ENCODE data around the gene NUP54. TPM values are rescaled to one million over a fixed set of nuclear protein-coding genes. Genes with fewer than 3 reads are reported as not detected.

The NUP54 gene
- total and polyA plus RNA-seq, 2 of the 8 experiments (the other 6 are each of a cell fraction or from before 2014, with no cell fraction given): 51.4 to 103 TPM

DNA sequence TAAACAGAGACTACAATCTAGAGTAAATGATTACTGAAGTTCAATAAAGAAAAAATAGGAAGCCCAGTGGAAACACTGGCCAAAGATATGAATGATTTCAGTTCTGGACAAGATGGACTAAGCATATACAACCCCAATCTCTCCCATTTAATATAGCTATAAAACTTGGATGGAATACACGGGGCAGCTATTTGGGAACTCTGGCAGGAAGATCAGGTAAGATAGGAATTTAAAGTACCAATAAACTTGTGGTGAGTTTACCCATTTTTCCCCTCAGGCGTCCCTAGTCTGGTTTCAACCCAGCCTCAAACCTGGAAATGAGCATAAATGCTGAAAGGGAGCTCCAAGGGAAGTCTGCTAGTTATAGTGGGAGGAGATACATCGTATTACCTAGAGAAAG lies 20.4 kb downstream of the NUP54 start:
- Histone ChIP-seq H2AK5ac (ENCODE audit: low read depth, low read length) (no peak overlapping the region), H3K18ac (ENCODE audit: extremely low read depth, low read length) (no peak overlapping the region), H3K4me2 (ENCODE audit: insufficient read depth in 1 of 2, low read depth in 2 of 2, low read length in 2 of 2) (no peak overlapping the region), H3K79me2 (ENCODE audit: control insufficient read depth in 1 of 2, insufficient read depth in 2 of 2, low read length in 2 of 2) (peaks cover 0 to 27% of the 10 kb centered on the region in 2 experiments; a peak in 2 of 4 replicates), H4K20me1 (replicated peaks in 1 of 2; ENCODE audit: control insufficient read depth in 1 of 2, insufficient read depth in 2 of 2, low read length in 2 of 2) (peaks cover 2 to 5% of the 10 kb centered on the region in 2 experiments), H2BK120ac (replicated peaks; ENCODE audit: low read depth, low read length) (no peak overlapping the region), H3K23me2 (ENCODE audit: low read depth, low read length) (no peaks in the 10 kb centered on the region), H3K23ac (ENCODE audit: insufficient read length) (no peak overlapping the region), H4K8ac (ENCODE audit: extremely low read depth, insufficient read depth, low read length) (no peak overlapping the region), H3K4me3 (ENCODE audit: extremely low read depth in 1 of 4, insufficient read depth in 2 of 4, low read depth in 3 of 4, low read length in 4 of 4) (no peak overlapping the region), H3K14ac (ENCODE audit: insufficient read length) (no peak overlapping the region), H3K36me3 (ENCODE audit: control insufficient read depth in 2 of 4, insufficient read depth in 4 of 4, low read length in 3 of 4) (peaks cover 5 to 68% (median 26%) of the 10 kb centered on the region in 4 experiments; a peak in 6 of 8 replicates), H3K4me1 (replicated peaks in 1 of 4; ENCODE audit: control insufficient read depth in 3 of 4, insufficient read depth in 4 of 4, low read length in 3 of 4) (no peaks in the 10 kb centered on the region), H2BK20ac (ENCODE audit: low read length) (no peak overlapping the region), H3K9ac (replicated peaks in 1 of 4; ENCODE audit: extremely low read depth in 1 of 4, low read depth in 3 of 4, low read length in 3 of 4) (no peak overlapping the region), H2AFZ (ENCODE audit: low read length) (no peak overlapping the region), H2BK5ac (ENCODE audit: low read depth, low read length) (no peak overlapping the region), H4K5ac (ENCODE audit: insufficient read length, low read depth, low read length) (no peak overlapping the region), H2BK15ac (ENCODE audit: low read length) (no peak overlapping the region), H2BK12ac (ENCODE audit: low read depth, low read length) (no peak overlapping the region), H3K56ac (replicated peaks; ENCODE audit: insufficient read length, low read depth, low read length) (no peak overlapping the region), H3K4ac (replicated peaks; ENCODE audit: insufficient read length, low read depth, low read length) (no peak overlapping the region), H3K27me3 (replicated peaks in 1 of 4; ENCODE audit: control insufficient read depth in 3 of 4, extremely low read depth in 1 of 4, insufficient read depth in 3 of 4, low read length in 3 of 4) (no peaks in the 10 kb centered on the region), H3K79me1 (ENCODE audit: low read depth, low read length) (no peaks in the 10 kb centered on the region), H3K27ac (ENCODE audit: low read depth, low read length) (no peak overlapping the region), H3K9me3 (ENCODE audit: insufficient read depth in 2 of 2, low read depth in 1 of 2, low read length in 1 of 2) (no peaks in the 10 kb centered on the region; a peak in 1 of 4 replicates), H4K91ac (replicated peaks; ENCODE audit: insufficient read length, low read length) (no peak overlapping the region)
- FAIRE-seq (no peak), DNase-seq (ENCODE audit: low read depth in 1 of 2, low spot score in 2 of 2) (no peak)
- POLR2A ChIA-PET (ENCODE audit: partially characterized antibody): interaction anchor here (1.1 kb wide), 1 partner anchor 21 kb away, joined by 3 read pairs; the partner anchor contains the start of gene NUP54
- CTCF ChIA-PET (ENCODE audit: partially characterized antibody): interaction anchor here (0.8 to 1.1 kb wide), 2 partner anchors 19 to 250 kb away, joined by 3 to 6 read pairs; no protein-coding TSS in a partner anchor
- TF ChIP-seq NANOG (IDR thresholded peaks at IDR 0.05; ENCODE audit: insufficient read depth, low read depth, low read length, poor library complexity, severe bottlenecking): no peak
- TF ChIP-seq RXRA (IDR thresholded peaks at IDR 0.05; ENCODE audit: insufficient read depth, low read depth, low read length): no peak
- no peak for TF ChIP-seq CHD2 (IDR thresholded peaks at IDR 0.05; ENCODE audit: low read length)
- TF ChIP-seq RNF2 (IDR thresholded peaks at IDR 0.05; ENCODE audit: borderline replicate concordance, low read depth, low read length, missing control alignments, poor library complexity, severe bottlenecking): no peak
- TF ChIP-seq SP4 (IDR thresholded peaks at IDR 0.05; ENCODE audit: low read length): no peak
- TF ChIP-seq EGR1 (IDR thresholded peaks at IDR 0.05; ENCODE audit: borderline replicate concordance, low read depth, low read length): no peak
- no peak for TF ChIP-seq SP1 (IDR thresholded peaks at IDR 0.05; ENCODE audit: low read depth, low read length)
- TF ChIP-seq HDAC2 (IDR thresholded peaks at IDR 0.05; ENCODE audit: borderline replicate concordance in 1 of 2, low read depth in 2 of 2, low read length in 2 of 2): no peak
- no peak for TF ChIP-seq ASH2L (IDR thresholded peaks at IDR 0.05; ENCODE audit: low read length)
- TF ChIP-seq RAD21 (IDR thresholded peaks at IDR 0.05 in 1 of 2, conservative IDR thresholded peaks at IDR 0.05 in 1 of 2; ENCODE audit: low read depth in 2 of 2, low read length in 2 of 2): no peak
- WGBS, 2 experiments (ENCODE audit: extremely low coverage in 1 of 2, insufficient coverage in 1 of 2, insufficient read length in 1 of 2, insufficient replicate concordance in 2 of 2, low coverage in 1 of 2, low lambda C conversion rate in 2 of 2, missing lambda C conversion rate in 1 of 2): 86% methylated on average over 3 of the region's 3 CpGs; no CpG with 5 or more reads in 1 of the 2 experiments

Data from H1 (cell line).